Neural crest cell (in vitro differentiated cells): ENCODE data around the gene B4GALNT3. TPM values are rescaled to one million over a fixed set of nuclear protein-coding genes. Genes with fewer than 3 reads are reported as not detected.

Experiments used
- DNase-seq: peaks from one replicate; pipeline ENCODE4 v3.0.0; 2021; ENCODE audit warnings: low read depth, mixed read lengths, low spot score
- H3K27ac Mint-ChIP-seq: one replicate; pipeline ENCODE4 v1.8.0; 2021; ENCODE audit warnings: mild to moderate bottlenecking, mixed read lengths; ENCODE audit not compliant: unreplicated experiment
- H3K27me3 Mint-ChIP-seq: 2 replicates; pipeline ENCODE4 v1.8.0; 2021; ENCODE audit warnings: low read depth, mild to moderate bottlenecking, mixed read lengths
- H3K36me3 Mint-ChIP-seq: 2 replicates; pipeline ENCODE4 v1.8.0; 2021; ENCODE audit warnings: low read depth, mild to moderate bottlenecking, mixed read lengths
- H3K4me1 Mint-ChIP-seq: 2 replicates; pipeline ENCODE4 v1.8.0; 2021; ENCODE audit warnings: mixed read lengths
- H3K4me3 Mint-ChIP-seq: one replicate; pipeline ENCODE4 v1.8.0; 2021; ENCODE audit warnings: mild to moderate bottlenecking, mixed read lengths
- H3K9me3 Mint-ChIP-seq: 2 replicates; pipeline ENCODE4 v1.8.0; 2021; ENCODE audit warnings: mixed read lengths
- total RNA-seq: library from RNA; stranded (reverse); gene quantifications from 2 replicates; pipeline ENCODE4 v1.2.1, GENCODE V29; 2021
- TF ChIP-seq, protein P1 (sequence below): fragments of 200-600 bp; sonication (generic); conservative IDR thresholded peaks from 2 replicates; pipeline ENCODE4 v1.5.0; 2021; ENCODE audit warnings: antibody characterized with exemption, mild to moderate bottlenecking

The B4GALNT3 gene
- total RNA-seq, 1 donor from 2014 or later: 2.6 TPM

- H3K27me3 Mint-ChIP-seq: no peaks in the 10 kb centered on the region
- no peak overlapping the region for H3K27ac Mint-ChIP-seq
- no peaks in the 10 kb centered on the region for H3K36me3 Mint-ChIP-seq
- no peak overlapping the region for H3K4me3 Mint-ChIP-seq
- TF ChIP-seq, protein P1, sequence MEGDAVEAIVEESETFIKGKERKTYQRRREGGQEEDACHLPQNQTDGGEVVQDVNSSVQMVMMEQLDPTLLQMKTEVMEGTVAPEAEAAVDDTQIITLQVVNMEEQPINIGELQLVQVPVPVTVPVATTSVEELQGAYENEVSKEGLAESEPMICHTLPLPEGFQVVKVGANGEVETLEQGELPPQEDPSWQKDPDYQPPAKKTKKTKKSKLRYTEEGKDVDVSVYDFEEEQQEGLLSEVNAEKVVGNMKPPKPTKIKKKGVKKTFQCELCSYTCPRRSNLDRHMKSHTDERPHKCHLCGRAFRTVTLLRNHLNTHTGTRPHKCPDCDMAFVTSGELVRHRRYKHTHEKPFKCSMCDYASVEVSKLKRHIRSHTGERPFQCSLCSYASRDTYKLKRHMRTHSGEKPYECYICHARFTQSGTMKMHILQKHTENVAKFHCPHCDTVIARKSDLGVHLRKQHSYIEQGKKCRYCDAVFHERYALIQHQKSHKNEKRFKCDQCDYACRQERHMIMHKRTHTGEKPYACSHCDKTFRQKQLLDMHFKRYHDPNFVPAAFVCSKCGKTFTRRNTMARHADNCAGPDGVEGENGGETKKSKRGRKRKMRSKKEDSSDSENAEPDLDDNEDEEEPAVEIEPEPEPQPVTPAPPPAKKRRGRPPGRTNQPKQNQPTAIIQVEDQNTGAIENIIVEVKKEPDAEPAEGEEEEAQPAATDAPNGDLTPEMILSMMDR: no peak
- DNase-seq: no peak
- peaks cover 3% of the 10 kb centered on the region for H3K4me1 Mint-ChIP-seq
- no peaks in the 10 kb centered on the region for H3K9me3 Mint-ChIP-seq
Measured at GRCh38 chr12:554001-554285, 94.2 kb downstream of the B4GALNT3 start.

DNA sequence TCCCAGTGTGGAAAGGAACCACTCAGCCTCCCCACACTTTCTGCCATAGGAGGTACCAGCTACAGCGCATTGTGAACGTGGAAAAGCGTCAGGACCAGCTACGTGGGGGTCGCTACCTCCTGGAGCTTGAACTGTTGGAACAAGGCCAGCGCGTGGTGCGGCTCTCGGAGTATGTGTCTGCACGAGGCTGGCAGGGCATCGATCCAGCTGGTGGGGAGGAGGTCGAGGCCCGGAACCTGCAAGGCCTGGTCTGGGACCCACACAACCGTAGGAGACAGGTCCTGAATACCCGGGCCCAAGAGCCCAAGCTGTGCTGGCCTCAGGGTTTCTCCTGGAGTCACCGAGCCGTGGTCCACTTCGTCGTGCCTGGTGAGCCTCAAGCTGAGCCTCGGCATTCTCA lies 96.8 kb downstream of the B4GALNT3 start:
- no peak overlapping the region for H3K4me3 Mint-ChIP-seq
- no peak for DNase-seq
- no peaks in the 10 kb centered on the region for H3K9me3 Mint-ChIP-seq
- no peaks in the 10 kb centered on the region for H3K27me3 Mint-ChIP-seq
- peaks cover 3% of the 10 kb centered on the region for H3K4me1 Mint-ChIP-seq
- TF ChIP-seq, protein P1: no peak
- no peak overlapping the region for H3K27ac Mint-ChIP-seq
- H3K36me3 Mint-ChIP-seq: no peaks in the 10 kb centered on the region

DNA sequence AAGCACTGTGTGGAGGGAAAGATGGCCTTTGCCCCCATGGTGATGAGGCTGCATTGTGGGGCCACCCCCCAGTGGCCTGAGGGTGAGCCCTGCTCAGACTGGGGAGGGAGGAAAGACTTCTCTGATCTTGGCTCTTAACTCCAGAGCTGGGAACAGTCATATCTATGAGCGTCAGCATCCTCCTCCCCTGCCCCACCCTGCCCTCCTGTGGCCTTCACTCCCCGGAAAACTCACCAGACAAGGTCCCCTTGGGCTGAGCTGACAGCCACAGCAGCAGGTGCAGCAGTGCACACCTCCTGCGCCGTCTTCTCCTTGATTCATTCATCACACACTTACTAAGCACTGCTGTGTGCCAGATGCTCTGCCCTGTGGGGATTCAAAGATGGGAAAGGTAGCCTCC lies 98.8 kb downstream of the B4GALNT3 start:
- Mint-ChIP-seq H3K27me3 (no peaks in the 10 kb centered on the region), H3K27ac (no peak overlapping the region), H3K9me3 (no peaks in the 10 kb centered on the region), H3K4me3 (no peak overlapping the region), H3K4me1 (peaks cover 3% of the 10 kb centered on the region), H3K36me3 (no peaks in the 10 kb centered on the region)
- TF ChIP-seq, protein P1: no peak
- no peak for DNase-seq

- Mint-ChIP-seq H3K27ac (peak overlapping the region; percentile 12), H3K9me3 (no peaks in the 10 kb centered on the region), H3K4me1 (peaks cover 3% of the 10 kb centered on the region), H3K36me3 (no peaks in the 10 kb centered on the region), H3K4me3 (no peak overlapping the region), H3K27me3 (no peaks in the 10 kb centered on the region)
- TF ChIP-seq, protein P1: no peak
- no peak for DNase-seq
Measured at GRCh38 chr12:559208-559905, 99.6 kb downstream of the B4GALNT3 start.

- Mint-ChIP-seq H3K9me3 (no peaks in the 10 kb centered on the region), H3K4me1 (peaks cover 3% of the 10 kb centered on the region), H3K27me3 (no peaks in the 10 kb centered on the region), H3K4me3 (no peak overlapping the region), H3K36me3 (no peaks in the 10 kb centered on the region), H3K27ac (peak overlapping the region; percentile 3)
- TF ChIP-seq, protein P1: no peak
- no peak for DNase-seq
Measured at GRCh38 chr12:559906-560455, 100.2 kb downstream of the B4GALNT3 start.
